NCI-H146 (cell line): ENCODE measurements around the gene RSL24D1.
A peak's percentile ranks its signal among the peaks of the same experiment; 100 is the strongest.

Experiments
- DNase-seq: peaks from one replicate; lab custom pipeline; 2025; lab: John Stamatoyannopoulos, UW

The RSL24D1 gene

DNA sequence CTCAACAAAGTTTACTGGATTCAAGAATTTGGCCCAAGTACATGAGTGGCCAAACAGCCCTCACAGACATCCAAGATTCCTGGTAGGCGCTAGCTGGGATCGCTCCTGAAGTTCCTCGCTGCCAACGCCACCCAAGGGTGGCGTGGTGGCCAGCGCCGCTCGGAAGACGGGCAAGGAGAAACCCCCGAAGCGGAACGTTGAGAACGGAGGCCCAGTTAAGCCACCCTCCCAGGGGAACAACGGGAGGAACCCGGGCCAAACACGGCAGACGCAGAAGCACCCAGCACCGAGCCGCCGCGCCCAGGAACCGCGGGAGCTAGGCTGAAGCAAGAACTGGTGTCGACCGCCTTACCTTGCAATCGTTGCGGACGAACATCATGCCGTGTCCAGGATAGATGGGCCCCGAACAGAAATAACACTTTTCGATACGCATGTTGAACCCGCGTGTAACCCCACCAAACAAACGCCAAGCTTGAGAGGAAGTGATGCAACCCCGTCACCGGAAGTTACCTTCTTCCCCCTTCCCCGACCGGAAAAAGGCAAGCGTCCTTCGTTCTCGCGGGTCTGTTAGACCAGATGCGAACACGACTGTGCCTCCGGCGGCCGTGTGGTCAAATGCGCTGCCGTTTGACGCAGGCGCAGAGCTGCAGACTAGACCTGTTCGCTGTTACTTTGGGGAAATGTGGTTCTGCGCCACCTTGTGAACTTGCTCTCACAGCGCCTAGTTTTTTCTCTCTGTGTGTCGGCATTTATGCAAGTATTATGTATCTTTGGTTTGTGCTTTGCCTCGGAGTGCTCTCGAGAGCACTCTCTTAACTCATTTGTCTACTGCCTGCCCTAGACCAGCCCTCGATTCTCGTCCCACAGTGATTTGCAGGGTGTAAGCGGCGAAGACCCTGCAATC, at the start of gene RSL24D1:
Gene RSL24D1 (minus strand): TSS at position 484 of the 904 bp plus-strand sequence. CDS start 51 bp downstream, at position 433.
- DNase-seq, result peak; percentile 92

- DNase-seq, result no peak
Observed at GRCh38 chr15:55245059-55245458, 48.3 kb upstream of the RSL24D1 start.

GRCh38 chr15:55241891-55242290, 45.1 kb upstream of the RSL24D1 start:
- no peak for DNase-seq

- no peak for DNase-seq
Observed at GRCh38 chr15:55241186-55241585, 44.4 kb upstream of the RSL24D1 start.

DNA sequence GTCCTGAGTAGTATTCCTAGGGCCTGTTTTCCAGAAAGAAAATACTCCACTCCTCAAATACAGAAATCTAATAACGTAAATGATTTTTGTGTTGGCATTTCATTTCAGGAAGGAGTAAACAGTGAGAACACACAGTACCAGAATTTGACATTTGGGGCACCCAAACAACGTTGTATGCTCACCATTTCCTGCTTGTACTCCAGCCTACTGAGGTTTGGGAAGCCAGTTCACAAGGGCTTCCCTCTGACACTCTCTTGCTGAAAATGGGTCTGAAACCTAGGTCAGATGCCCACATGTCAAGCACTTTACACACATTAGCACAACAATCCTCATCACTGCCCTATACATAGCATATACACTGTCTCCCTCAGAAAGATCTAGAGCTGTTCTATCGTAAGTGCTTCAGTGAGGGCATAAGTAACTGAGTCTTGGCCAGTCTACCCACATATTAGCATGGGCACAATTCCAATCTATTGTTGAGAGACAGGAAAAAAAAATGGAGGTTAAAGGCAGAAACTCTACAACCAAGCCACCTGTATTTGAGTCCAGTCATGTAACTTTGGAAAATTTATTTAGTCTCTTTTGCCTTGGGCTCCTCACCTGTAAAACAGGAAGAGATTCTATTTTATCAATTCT, 43.5 kb upstream of the RSL24D1 start:
- DNase-seq, result no peak

- DNase-seq, result no peak
Observed at GRCh38 chr15:55239440-55240124, 42.8 kb upstream of the RSL24D1 start.

DNA sequence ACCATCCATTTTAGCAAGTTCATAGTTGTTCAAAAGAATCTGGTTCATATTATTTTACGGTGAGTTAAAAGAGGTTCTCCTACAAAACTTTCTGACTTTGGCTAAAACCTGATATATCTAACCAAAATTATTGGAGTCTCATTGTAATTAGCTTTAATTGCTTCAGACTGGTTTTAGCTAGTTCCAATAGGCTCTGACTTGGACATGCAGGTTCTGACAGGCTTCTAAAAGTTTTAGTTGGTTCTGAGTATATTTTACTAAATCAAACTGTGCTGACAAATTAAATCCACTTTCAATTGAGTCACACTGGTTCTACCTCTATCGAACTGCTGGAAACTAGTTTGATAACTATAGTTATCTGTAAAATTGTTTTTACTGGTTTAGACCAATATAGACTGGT, 42.1 kb upstream of the RSL24D1 start:
- no peak for DNase-seq

- no peak for DNase-seq
Observed at GRCh38 chr15:55237219-55238130, 40.7 kb upstream of the RSL24D1 start.

GRCh38 chr15:55235546-55236036, 38.9 kb upstream of the RSL24D1 start:
- DNase-seq, result no peak

- no peak for DNase-seq
Observed at GRCh38 chr15:55234800-55235104, 38.0 kb upstream of the RSL24D1 start.

DNA sequence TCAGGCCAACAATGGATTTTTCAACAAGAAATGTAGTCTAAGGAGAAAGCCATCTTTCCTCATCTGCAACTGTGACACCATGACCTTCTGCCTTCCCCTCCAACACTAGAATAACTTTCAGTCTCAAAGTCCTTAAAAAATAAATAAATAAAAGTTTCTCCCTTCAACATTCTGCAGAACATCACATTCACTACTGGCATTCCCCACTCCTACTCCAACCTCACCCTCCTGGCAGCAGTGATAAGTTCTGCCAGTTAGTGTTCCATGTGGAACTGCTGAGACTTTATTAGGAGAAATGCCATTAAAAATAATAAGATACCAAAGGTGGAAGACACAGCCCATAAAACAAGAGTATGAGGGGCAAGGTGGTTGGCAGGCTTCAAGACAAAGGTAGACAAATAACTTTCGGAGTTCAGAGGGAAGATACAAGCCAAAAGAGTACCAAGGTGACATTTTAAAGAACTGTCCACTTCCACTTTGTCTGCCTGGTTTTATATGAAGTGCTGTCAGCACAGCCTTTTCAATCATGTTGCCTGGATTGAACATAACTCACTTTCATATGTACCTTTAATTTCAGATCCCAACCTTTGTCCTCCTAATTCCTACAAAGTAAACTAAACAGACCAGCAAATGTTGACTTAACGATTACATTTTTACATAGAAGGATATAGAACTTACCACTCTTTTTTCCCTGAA, 37.5 kb upstream of the RSL24D1 start:
- DNase-seq, result no peak

DNA sequence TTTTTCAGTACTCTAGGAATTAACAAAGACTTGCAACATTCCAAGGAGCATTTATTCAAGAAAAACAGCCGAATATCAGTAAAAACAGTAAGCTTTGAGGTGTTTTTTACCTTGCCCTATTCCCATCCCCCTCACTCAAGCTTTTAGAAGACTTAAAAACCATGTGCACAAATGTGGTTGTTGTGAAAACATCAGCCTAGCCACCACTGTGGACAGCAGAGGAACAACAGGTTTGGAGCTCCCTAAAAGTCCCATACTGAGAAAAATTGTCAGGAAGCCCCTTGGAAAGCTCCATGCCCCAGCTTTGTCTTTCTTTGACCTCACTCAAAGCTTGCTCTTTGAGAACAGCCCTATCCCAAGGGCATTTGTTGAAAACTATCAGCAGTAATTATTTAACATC, 34.7 kb upstream of the RSL24D1 start:
- no peak for DNase-seq

GRCh38 chr15:55230953-55231352, 34.2 kb upstream of the RSL24D1 start:
- DNase-seq, result no peak

DNA sequence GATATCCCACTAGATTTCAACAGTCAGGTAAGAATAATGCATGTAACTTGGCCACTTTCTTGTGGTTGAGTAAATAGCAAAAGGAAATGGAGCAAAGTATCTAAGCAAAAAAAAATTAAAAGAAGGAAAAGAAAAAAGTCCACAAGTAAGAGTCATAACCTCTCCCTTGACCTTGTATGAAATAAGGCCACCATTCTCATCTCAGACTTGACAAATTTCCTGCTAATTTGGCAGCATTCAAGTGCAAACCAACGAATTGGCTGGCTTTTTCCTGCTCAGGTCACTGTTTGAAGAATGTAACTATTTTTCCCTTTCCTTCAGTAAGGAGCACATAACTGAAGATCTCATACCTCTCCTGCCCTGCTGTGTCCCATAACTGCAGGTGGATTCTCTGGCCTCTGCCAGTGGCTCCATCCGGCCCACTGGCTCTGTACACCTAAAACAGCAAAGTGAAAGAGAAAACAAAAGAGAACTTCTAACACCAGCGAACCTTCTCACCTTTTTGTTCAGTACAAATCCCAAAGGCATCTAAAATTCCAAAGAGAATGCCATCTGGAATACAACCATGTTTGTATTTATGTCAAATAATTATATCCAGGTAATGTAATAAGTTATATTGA, 33.4 kb upstream of the RSL24D1 start:
- no peak for DNase-seq

GRCh38 chr15:55226127-55226526, 29.4 kb upstream of the RSL24D1 start:
- DNase-seq, result no peak

- DNase-seq, result no peak
Observed at GRCh38 chr15:55224892-55225291, 28.2 kb upstream of the RSL24D1 start.

DNA sequence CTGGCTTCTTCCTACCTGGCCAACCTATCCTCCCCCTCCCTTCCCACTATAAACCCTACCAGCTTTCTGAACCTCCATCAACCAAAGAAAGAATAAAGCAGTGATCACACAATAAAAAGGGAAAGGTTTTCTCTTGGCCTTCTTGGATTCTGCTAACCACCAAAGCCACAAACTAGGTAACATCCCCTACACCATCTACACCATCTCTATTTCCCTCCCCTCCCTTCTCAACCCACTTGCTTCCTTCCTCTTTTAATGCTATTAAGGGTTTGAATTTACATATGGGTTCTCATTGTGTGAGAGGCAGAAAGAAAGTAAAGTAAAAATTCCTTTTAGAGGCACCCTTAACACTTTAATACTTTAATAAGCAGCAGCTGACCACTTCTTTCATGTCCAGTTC, 25.8 kb upstream of the RSL24D1 start:
- no peak for DNase-seq

DNA sequence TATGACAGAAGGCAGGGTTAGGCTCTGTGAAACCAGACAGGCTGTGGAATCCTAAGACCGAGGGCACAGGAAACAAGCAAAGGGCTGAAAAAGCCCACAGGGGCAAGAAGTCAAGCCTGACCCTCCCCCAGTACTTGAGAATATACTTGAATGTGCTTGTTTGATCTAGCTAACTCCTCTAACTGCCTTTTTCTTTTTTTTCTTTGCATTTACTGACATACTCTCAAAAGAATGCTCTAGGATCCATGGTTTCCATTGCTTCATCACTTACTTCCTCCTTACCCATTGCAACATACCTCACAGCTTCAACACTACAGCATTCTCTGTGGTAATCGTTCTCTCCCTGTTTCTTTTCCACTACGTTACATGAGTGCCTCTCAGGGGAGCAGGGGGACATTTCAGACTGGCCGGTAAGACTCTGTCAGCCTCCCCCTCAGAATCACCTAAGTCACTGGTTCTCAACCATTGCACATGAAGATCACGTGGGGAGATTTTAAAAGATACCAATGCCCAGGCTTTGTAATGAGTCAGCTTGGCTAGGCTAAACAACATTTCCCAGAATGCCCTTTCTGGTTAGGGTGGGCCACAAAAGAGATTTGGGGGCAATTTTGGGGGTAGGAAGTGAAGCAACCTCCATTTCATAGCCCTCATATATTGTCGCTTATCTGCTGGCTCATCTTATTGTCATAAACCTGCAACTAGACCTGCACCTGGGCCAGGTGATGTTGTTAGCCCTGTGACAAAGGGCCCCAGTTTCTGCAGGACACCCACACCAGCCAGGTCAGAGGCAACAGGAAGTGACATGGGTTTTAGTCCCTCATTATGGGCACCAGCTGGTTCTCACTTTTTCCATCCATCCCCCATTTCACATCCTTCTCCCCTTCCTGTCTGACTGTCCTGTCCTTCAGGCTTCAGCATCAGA, 24.6 kb upstream of the RSL24D1 start:
- no peak for DNase-seq

DNA sequence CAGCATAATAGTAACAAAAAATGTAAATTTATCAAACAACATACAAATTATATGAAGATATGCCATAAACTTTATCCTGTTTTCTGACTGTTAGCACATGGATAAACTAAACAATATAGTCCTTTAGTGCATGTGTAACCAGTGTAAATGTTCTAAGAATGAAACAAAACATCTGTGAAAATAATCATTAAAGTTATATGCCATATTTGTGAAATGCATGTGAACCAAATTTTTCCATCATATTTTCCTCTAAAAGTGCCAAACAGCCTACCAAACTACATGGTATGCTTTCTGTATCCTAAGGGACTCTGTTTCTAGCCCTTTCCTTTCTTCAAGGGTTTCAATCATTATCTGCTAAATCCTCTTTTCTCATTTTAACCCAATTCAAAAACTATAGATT, 23.9 kb upstream of the RSL24D1 start:
- DNase-seq, result no peak

DNA sequence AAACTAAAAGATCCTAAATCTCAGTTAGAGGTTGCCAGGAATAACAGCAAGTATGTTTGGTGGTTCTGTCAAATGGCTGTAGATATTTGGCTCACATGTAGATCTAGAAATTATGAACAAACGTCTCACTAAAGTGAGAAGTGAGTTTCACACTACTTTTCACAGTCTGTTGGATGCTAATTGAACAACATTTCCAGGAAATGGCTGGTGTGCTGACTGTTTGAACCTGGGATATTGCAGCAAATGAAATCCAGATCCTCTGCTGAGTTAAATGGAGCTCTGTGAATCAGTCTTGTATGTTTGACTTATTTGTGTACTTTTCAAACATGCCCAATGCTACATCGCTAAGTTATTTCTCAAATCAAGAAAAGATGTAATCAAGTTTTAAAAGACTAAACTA, 21.3 kb upstream of the RSL24D1 start:
- DNase-seq, result no peak
